ENCODE measurements around the gene MYB. TPM values are rescaled to one million over a fixed set of nuclear protein-coding genes. Genes with fewer than 3 reads are reported as not detected.

MYB gene
- total and polyA plus RNA-seq, 2 of the 8 experiments (the other 6 are each of a cell fraction or from before 2014, with no cell fraction given): 4.0 to 7.6 TPM

GRCh38 chr6:135195522-135195921 lies 14.4 kb downstream of the MYB start:
- H3K79me2 ChIP-seq (ENCODE audit: control insufficient read depth in 1 of 2, insufficient read depth in 2 of 2, low read length in 2 of 2): no peaks in the 10 kb centered on the region
- no peak overlapping the region for H3K14ac ChIP-seq (ENCODE audit: insufficient read length)
- FAIRE-seq: no peak
- no peak overlapping the region for H3K27ac ChIP-seq (ENCODE audit: low read depth, low read length)
- no peaks in the 10 kb centered on the region for H3K4me1 ChIP-seq (replicated peaks in 1 of 4; ENCODE audit: control insufficient read depth in 3 of 4, insufficient read depth in 4 of 4, low read length in 3 of 4)
- H3K23me2 ChIP-seq (ENCODE audit: low read depth, low read length): no peaks in the 10 kb centered on the region
- H4K8ac ChIP-seq (ENCODE audit: extremely low read depth, insufficient read depth, low read length): peak overlapping the region; percentile 71; the same call in 1 of the 2 replicates
- no peak overlapping the region for H3K4me3 ChIP-seq (ENCODE audit: extremely low read depth in 1 of 4, insufficient read depth in 2 of 4, low read depth in 3 of 4, low read length in 4 of 4)
- H3K23ac ChIP-seq (ENCODE audit: insufficient read length): no peak overlapping the region
- H4K5ac ChIP-seq (ENCODE audit: insufficient read length, low read depth, low read length): no peak overlapping the region
- ChIA-PET CTCF (ENCODE audit: partially characterized antibody) (interaction anchor here (1.3 to 2.1 kb wide), 2 partner anchors 19 to 55 kb away, joined by 3 to 8 read pairs; no protein-coding TSS in a partner anchor), POLR2A (ENCODE audit: partially characterized antibody) (no interaction called here)
- H2BK15ac ChIP-seq (ENCODE audit: low read length): no peak overlapping the region
- no peak overlapping the region for H3K56ac ChIP-seq (replicated peaks; ENCODE audit: insufficient read length, low read depth, low read length)
- no peak overlapping the region for H3K9ac ChIP-seq (replicated peaks in 1 of 4; ENCODE audit: extremely low read depth in 1 of 4, low read depth in 3 of 4, low read length in 3 of 4)
- H4K91ac ChIP-seq (replicated peaks; ENCODE audit: insufficient read length, low read length): no peak overlapping the region
- no peak for DNase-seq (ENCODE audit: low read depth in 1 of 2, low spot score in 2 of 2)
- no peak overlapping the region for H2BK120ac ChIP-seq (replicated peaks; ENCODE audit: low read depth, low read length)
- H2BK12ac ChIP-seq (ENCODE audit: low read depth, low read length): no peak overlapping the region
- no peak overlapping the region for H2BK5ac ChIP-seq (ENCODE audit: low read depth, low read length)
- H4K20me1 ChIP-seq (replicated peaks in 1 of 2; ENCODE audit: control insufficient read depth in 1 of 2, insufficient read depth in 2 of 2, low read length in 2 of 2): no peaks in the 10 kb centered on the region
- H3K4me2 ChIP-seq (ENCODE audit: insufficient read depth in 1 of 2, low read depth in 2 of 2, low read length in 2 of 2): no peak overlapping the region
- H2AFZ ChIP-seq (ENCODE audit: low read length): no peak overlapping the region
- peaks cover 17 to 98% (median 43%) of the 10 kb centered on the region in 4 experiments; a peak in 7 of 8 replicates for H3K36me3 ChIP-seq (ENCODE audit: control insufficient read depth in 2 of 4, insufficient read depth in 4 of 4, low read length in 3 of 4)
- no peaks in the 10 kb centered on the region for H3K79me1 ChIP-seq (ENCODE audit: low read depth, low read length)
- H3K18ac ChIP-seq (ENCODE audit: extremely low read depth, low read length): no peak overlapping the region
- H3K27me3 ChIP-seq (replicated peaks in 1 of 4; ENCODE audit: control insufficient read depth in 3 of 4, extremely low read depth in 1 of 4, insufficient read depth in 3 of 4, low read length in 3 of 4): no peaks in the 10 kb centered on the region
- TF ChIP-seq MAX (IDR thresholded peaks at IDR 0.05) (no peak), BRCA1 (IDR thresholded peaks at IDR 0.05; ENCODE audit: low read depth, low read length) (no peak), ASH2L (IDR thresholded peaks at IDR 0.05; ENCODE audit: low read length) (no peak), GTF2F1 (IDR thresholded peaks at IDR 0.05; ENCODE audit: borderline replicate concordance, low read depth, low read length) (no peak), MAFK (IDR thresholded peaks at IDR 0.05; ENCODE audit: low read depth, low read length) (no peak), TCF12 (IDR thresholded peaks at IDR 0.05; ENCODE audit: low read depth, low read length) (no peak), CHD1 (IDR thresholded peaks at IDR 0.05; ENCODE audit: low read depth, low read length) (no peak), SP2 (IDR thresholded peaks at IDR 0.05; ENCODE audit: low read length) (no peak), CTBP2 (IDR thresholded peaks at IDR 0.05; ENCODE audit: borderline replicate concordance, insufficient read depth, insufficient read length, low read length) (no peak), KDM1A (IDR thresholded peaks at IDR 0.05; ENCODE audit: borderline replicate concordance, low read length) (no peak), RAD21 (IDR thresholded peaks at IDR 0.05 in 1 of 2, conservative IDR thresholded peaks at IDR 0.05 in 1 of 2; ENCODE audit: low read depth in 2 of 2, low read length in 2 of 2) (no peak; a peak in 1 of 4 replicates), USF2 (IDR thresholded peaks at IDR 0.05; ENCODE audit: low read length) (no peak)
- H2AK5ac ChIP-seq (ENCODE audit: low read depth, low read length): no peak overlapping the region
- WGBS, 2 experiments (ENCODE audit: extremely low coverage in 1 of 2, insufficient coverage in 1 of 2, insufficient read length in 1 of 2, insufficient replicate concordance in 2 of 2, low coverage in 1 of 2, low lambda C conversion rate in 2 of 2, missing lambda C conversion rate in 1 of 2): 93% methylated on average over 6 of the region's 6 CpGs; no CpG with 5 or more reads in 1 of the 2 experiments
- H3K4ac ChIP-seq (replicated peaks; ENCODE audit: insufficient read length, low read depth, low read length): no peak overlapping the region
- H3K9me3 ChIP-seq (ENCODE audit: insufficient read depth in 2 of 2, low read depth in 1 of 2, low read length in 1 of 2): no peaks in the 10 kb centered on the region
- no peak overlapping the region for H2BK20ac ChIP-seq (ENCODE audit: low read length)

All from H1 (cell line).